A549 (cell line): ENCODE data around the gene KLKB1. TPM values are rescaled to one million over a fixed set of nuclear protein-coding genes. Genes with fewer than 3 reads are reported as not detected.

Source experiments
- ATAC-seq, 2 experiments: fragments of 200-7000 bp in 1 of 2; fragments of >200 bp in 1 of 2; cut with Nextera tagmentation in 1 of 2; cut with Tn5 transposase in 1 of 2; 3 replicates each; pipeline versions ENCODE4 v1.8.0 to v1.9.1; 2018 to 2020; ENCODE audit warnings: mild to moderate bottlenecking in 1 of 2, moderate library complexity in 1 of 2
- CTCF ChIA-PET: fragments of 300-600 bp; sonication (Branson Sonifier 250); formaldehyde crosslinking; extraction: SDS; loops from one replicate; lab custom pipeline; 2021; ENCODE audit warnings: antibody characterized with exemption, inconsistent platforms; lab: Yijun Ruan, JAX
- POLR2A ChIA-PET: fragments of 350-600 bp; formaldehyde crosslinking; extraction: SDS; loops from one replicate; lab custom pipeline; 2021; ENCODE audit warnings: antibody characterized with exemption, inconsistent platforms; lab: Yijun Ruan, JAX
- DNase-seq, 2 experiments: peaks; one replicate each; pipeline versions ENCODE4 v3.0.0 to v3.0.0-alpha.2; 2011 to 2016; ENCODE audit warnings: low read depth in 1 of 2, low spot score in 1 of 2
- FAIRE-seq: peaks from 2 replicates; lab custom pipeline; 2011; peaks lifted over from hg19 to GRCh38; lab: Jason Lieb, UNC
- H3K27ac ChIP-seq, 2 experiments: fragments of >200 bp; sonication (Bioruptor Twin); formaldehyde crosslinking; 3 replicates each; pipeline ENCODE4 v1.5.1; 2016 to 2017
- H3K4me1 ChIP-seq: fragments of >200 bp; sonication (Bioruptor Twin); formaldehyde crosslinking; 3 replicates; pipeline ENCODE4 v1.6.1; 2016
- H3K4me2 ChIP-seq: fragments of >200 bp; sonication (Bioruptor Twin); formaldehyde crosslinking; 3 replicates; pipeline ENCODE4 v1.6.1; 2016
- H3K4me3 ChIP-seq: fragments of >200 bp; sonication (Bioruptor Twin); formaldehyde crosslinking; 3 replicates; pipeline ENCODE4 v1.5.1; 2016
- H3K9me3 ChIP-seq: fragments of >200 bp; sonication (Bioruptor Twin); formaldehyde crosslinking; 3 replicates; pipeline ENCODE4 v1.6.1; 2016
- ATOH8 ChIP-seq: fragments of 250-450 bp; sonication (Bioruptor Pico); IDR thresholded peaks from 2 replicates; pipeline ENCODE4 v1.5.0; 2020; ENCODE audit warnings: low read depth, mild to moderate bottlenecking, moderate library complexity
- BHLHE40 ChIP-seq: IDR thresholded peaks from 2 replicates; pipeline ENCODE4 v1.6.1; 2012; ENCODE audit warnings: low read depth, low read length, inconsistent platforms
- CHD4 ChIP-seq: fragments of 200-600 bp; sonication (generic); IDR thresholded peaks from 2 replicates; pipeline ENCODE4 v1.6.1; 2016; ENCODE audit warnings: antibody characterized with exemption, mild to moderate bottlenecking, borderline replicate concordance
- CTCF ChIP-seq: fragments of >200 bp; sonication (Bioruptor Twin); formaldehyde crosslinking; IDR thresholded peaks from 3 replicates; pipeline ENCODE4 v1.5.1; 2016
- FOSL2 ChIP-seq, 2 experiments: fragments of 450-650 bp in 1 of 2; fragments of >200 bp in 1 of 2; sonication (Bioruptor Twin) in 1 of 2; formaldehyde crosslinking; IDR thresholded peaks; 2 replicates each; pipeline versions ENCODE4 v1.5.0 to v1.6.1; 2016 to 2020; ENCODE audit warnings: mild to moderate bottlenecking in 1 of 2, moderate library complexity in 1 of 2
- HMGXB4 ChIP-seq: fragments of 250-450 bp; sonication (Bioruptor Pico); IDR thresholded peaks from 2 replicates; pipeline ENCODE4 v1.5.0; 2021; ENCODE audit warnings: mild to moderate bottlenecking, moderate library complexity, borderline replicate concordance
- HOXB5 ChIP-seq: fragments of 250-450 bp; sonication (Bioruptor Pico); IDR thresholded peaks from 2 replicates; pipeline ENCODE4 v1.5.0; 2020; ENCODE audit warnings: mild to moderate bottlenecking, moderate library complexity
- JUN ChIP-seq, 2 experiments: fragments of >200 bp; sonication (Bioruptor Twin); formaldehyde crosslinking; IDR thresholded peaks; 2 replicates in 1 of 2; 3 replicates in 1 of 2; pipeline ENCODE4 v1.6.1; 2016 to 2017
- MAFK ChIP-seq: fragments of 450-650 bp; IDR thresholded peaks from 2 replicates; pipeline ENCODE4 v1.6.1; 2014; ENCODE audit not compliant: partially characterized antibody
- NFE2L2 ChIP-seq: fragments of 150-350 bp; conservative IDR thresholded peaks from 2 replicates; pipeline ENCODE4 v1.6.1; 2014; ENCODE audit warnings: low read length
- NPAS2 ChIP-seq: fragments of 250-450 bp; sonication (Bioruptor Pico); IDR thresholded peaks from 2 replicates; pipeline ENCODE4 v1.8.0; 2022; ENCODE audit warnings: mild to moderate bottlenecking, moderate library complexity, borderline replicate concordance
- PHF8 ChIP-seq: fragments of 200-600 bp; sonication (generic); IDR thresholded peaks from 2 replicates; pipeline ENCODE4 v1.6.1; 2016; ENCODE audit warnings: low read depth, mild to moderate bottlenecking, antibody characterized with exemption, moderate library complexity, borderline replicate concordance
- RAD21 ChIP-seq, 2 experiments: fragments of >200 bp in 1 of 2; sonication (Bioruptor Twin) in 1 of 2; formaldehyde crosslinking in 1 of 2; IDR thresholded peaks in 1 of 2; conservative IDR thresholded peaks in 1 of 2; 2 replicates in 1 of 2; 3 replicates in 1 of 2; pipeline ENCODE4 v1.6.1; 2012 to 2018; ENCODE audit warnings: inconsistent platforms in 1 of 2
- RARB ChIP-seq: fragments of 250-450 bp; sonication (Bioruptor Pico); IDR thresholded peaks from 2 replicates; pipeline ENCODE4 v1.8.0; 2021; ENCODE audit warnings: mild to moderate bottlenecking, moderate library complexity
- REST ChIP-seq: fragments of 200-600 bp; sonication (generic); IDR thresholded peaks from 2 replicates; pipeline ENCODE4 v1.6.1; 2016; ENCODE audit warnings: antibody characterized with exemption, mild to moderate bottlenecking, moderate library complexity
- RNF2 ChIP-seq: fragments of 200-600 bp; sonication (generic); IDR thresholded peaks from 2 replicates; pipeline ENCODE4 v1.6.1; 2016; ENCODE audit warnings: low read depth, mild to moderate bottlenecking, antibody characterized with exemption, moderate library complexity, borderline replicate concordance
- USF2 ChIP-seq: fragments of 450-650 bp; IDR thresholded peaks from 2 replicates; pipeline ENCODE4 v1.6.1; 2014; ENCODE audit warnings: antibody characterized with exemption
- ZNF302 ChIP-seq: fragments of 250-450 bp; sonication (Bioruptor Pico); IDR thresholded peaks from 2 replicates; pipeline ENCODE4 v1.9.0; 2021; ENCODE audit warnings: inconsistent platforms, mild to moderate bottlenecking, moderate library complexity
- WGBS: methylation state at CpG from one replicate; pipeline ENCODE4 v1.1.6; 2017; ENCODE audit errors: missing lambda C conversion rate; 5-methylcytosine and 5-hydroxymethylcytosine counted together
- polyA plus RNA-seq, 4 experiments: library from polyadenylated mRNA; depleted of rRNA in 3 of 4; stranded (reverse); fragments of >200 nt; fragmentation: RNase III in 1 of 4; extraction: RNeasy Plus Mini Kit Qiagen cat#74134 plus additional on column Dnase treatment in 1 of 4; gene quantifications; 2 replicates in 3 of 4; 3 replicates in 1 of 4; pipeline ENCODE4 v1.2.3, GENCODE V29; 2011 to 2017

The KLKB1 gene
- polyA plus RNA-seq, 2 of the 4 experiments (the other 2 are of a cell fraction) = 0.08 TPM; not detected in 1

- no peak for FAIRE-seq
- ChIA-PET CTCF (no interaction called here), POLR2A (no interaction called here)
- TF ChIP-seq HOXB5 (CRISPR knock-in tag) = no peak
- no peak for TF ChIP-seq MAFK
- no peak for TF ChIP-seq CTCF
- TF ChIP-seq RAD21 (conservative IDR thresholded peaks at IDR 0.05 in 1 of 2, IDR thresholded peaks at IDR 0.05 in 1 of 2) = no peak
- TF ChIP-seq NPAS2 (CRISPR knock-in tag) = no peak
- TF ChIP-seq NFE2L2 = no peak
- TF ChIP-seq REST = no peak
- no peak for TF ChIP-seq ZNF302
- TF ChIP-seq JUN (IDR thresholded peaks at IDR 0.05) = no peak
- no peak for TF ChIP-seq FOSL2 (IDR thresholded peaks at IDR 0.05)
- TF ChIP-seq FOSL2 (CRISPR knock-in tag; IDR thresholded peaks at IDR 0.05) = no peak
- TF ChIP-seq CHD4 = no peak
- TF ChIP-seq RARB (CRISPR knock-in tag) = no peak
- TF ChIP-seq BHLHE40 = no peak
- no peak for TF ChIP-seq USF2
- no peak for TF ChIP-seq PHF8
- no peak for TF ChIP-seq ATOH8 (CRISPR knock-in tag)
- no peak for TF ChIP-seq HMGXB4
- TF ChIP-seq RNF2 = no peak
- no peak overlapping the region for H3K4me2 ChIP-seq
- WGBS = 62% methylated on average over 9 of the region's 9 CpGs
- no peak overlapping the region for H3K27ac ChIP-seq
- DNase-seq = no peak
- no peaks in the 10 kb centered on the region for H3K4me1 ChIP-seq
- no peak for ATAC-seq
- no peak overlapping the region for H3K4me3 ChIP-seq
- no peaks in the 10 kb centered on the region for H3K9me3 ChIP-seq
These were observed 66.9 kb downstream of the KLKB1 start for GRCh38 chr4:186294160-186294559.
